ENCODE results near the gene SYNM.

GRCh38 chr15:99165956-99166689 is 61.2 kb downstream of the SYNM start:
- TF ChIP-seq EZH2phosphoT487 (IDR thresholded peaks at IDR 0.05; ENCODE audit: insufficient read depth, low read depth): no peak
- TF ChIP-seq EZH2 (IDR thresholded peaks at IDR 0.05; ENCODE audit: insufficient read depth, poor library complexity, severe bottlenecking): no peak

Data from GM23248 (cell line).